GM19043 (cell line): ENCODE data around the gene GZMM.

Experiments used
- ATAC-seq: cut with Tn5 transposase; IDR thresholded peaks from one replicate; pipeline ENCODE4 v1.9.1; 2021; ENCODE audit warnings: low read depth; ENCODE audit not compliant: unreplicated experiment

GZMM gene

GRCh38 chr19:511101-511851 is 32.6 kb upstream of the GZMM start:
- no peak for ATAC-seq

GRCh38 chr19:512547-513365 is 31.1 kb upstream of the GZMM start:
- ATAC-seq: no peak

- no peak for ATAC-seq
Observed at GRCh38 chr19:513368-514165, 30.3 kb upstream of the GZMM start.

- ATAC-seq: no peak
Observed at GRCh38 chr19:514166-514663, 29.6 kb upstream of the GZMM start.

- ATAC-seq: no peak
Observed at GRCh38 chr19:517721-518597, 25.9 kb upstream of the GZMM start.

GRCh38 chr19:518598-519231 is 25.1 kb upstream of the GZMM start:
- ATAC-seq: no peak

GRCh38 chr19:519449-519865 is 24.4 kb upstream of the GZMM start:
- no peak for ATAC-seq

GRCh38 chr19:522726-523125 is 21.1 kb upstream of the GZMM start:
- ATAC-seq: no peak

- no peak for ATAC-seq
Observed at GRCh38 chr19:524062-524674, 19.7 kb upstream of the GZMM start.

- no peak for ATAC-seq
Observed at GRCh38 chr19:525029-525428, 18.8 kb upstream of the GZMM start.

GRCh38 chr19:525857-526419 is 17.9 kb upstream of the GZMM start:
- ATAC-seq: no peak

GRCh38 chr19:530134-531008 is 13.5 kb upstream of the GZMM start:
- no peak for ATAC-seq

GRCh38 chr19:531009-531752 is 12.7 kb upstream of the GZMM start:
- ATAC-seq: peak; percentile 42

GRCh38 chr19:531753-532560 is 11.9 kb upstream of the GZMM start, which contains the start of gene CDC34:
Gene CDC34 (plus strand): TSS chr19:531760. CDS start chr19:531932, 172 bp downstream.
- peak; percentile 31 for ATAC-seq

GRCh38 chr19:532561-533363 is 11.1 kb upstream of the GZMM start:
- no peak for ATAC-seq
